ENCODE data around the gene TMUB2. TPM values are rescaled to one million over a fixed set of nuclear protein-coding genes. Genes with fewer than 3 reads are reported as not detected.
A peak's percentile ranks its signal among the peaks of the same experiment; 100 is the strongest.

Gene TMUB2
- total and polyA plus RNA-seq, 2 of the 13 experiments (the other 11 are each of a cell fraction or from before 2014, with no cell fraction given) = 26.9 to 50.8 TPM

DNA sequence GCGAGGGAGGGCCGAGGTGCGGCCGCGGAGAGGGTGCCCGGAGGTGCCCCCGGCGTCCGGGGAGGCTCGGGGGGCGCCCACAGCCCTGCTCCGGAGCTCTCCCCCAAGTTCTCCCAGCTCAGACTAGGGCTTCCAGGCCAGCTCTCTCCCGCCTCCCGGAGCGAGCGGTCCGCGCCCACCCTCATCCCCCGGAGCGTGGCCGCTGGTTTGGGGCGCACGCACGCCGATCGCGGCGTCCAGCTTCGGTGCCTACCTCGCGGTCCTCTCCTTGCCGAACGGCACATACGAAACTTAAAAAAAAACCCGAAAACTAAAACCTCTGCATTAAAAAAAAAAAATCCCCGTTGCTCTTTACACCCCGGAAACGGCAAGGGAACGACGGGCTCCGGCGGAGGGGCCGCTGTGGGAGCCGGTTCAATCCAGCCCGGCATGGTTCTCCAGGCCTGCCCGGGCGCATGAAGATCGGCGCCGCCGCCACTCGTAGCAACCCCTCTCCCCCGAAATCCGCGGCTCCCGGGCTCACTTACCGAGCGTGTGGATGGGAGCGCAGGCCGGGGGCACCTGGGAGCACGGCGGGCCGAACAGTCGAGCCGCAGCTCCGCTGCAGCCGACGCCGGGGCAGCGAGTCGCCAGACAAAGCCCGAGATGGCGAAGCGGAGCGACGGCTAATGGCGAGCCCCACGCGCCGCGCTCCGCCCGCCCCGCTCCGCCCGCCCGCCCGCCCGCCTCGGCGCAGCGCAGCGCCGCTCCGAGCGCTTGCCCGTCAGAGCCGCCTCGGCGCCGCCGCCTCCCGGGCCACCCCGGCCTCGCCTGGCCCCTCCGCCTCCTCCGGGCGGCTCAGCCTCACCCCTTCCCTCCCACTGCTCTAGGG is 33.7 kb downstream of the TMUB2 start (continued):
- TF ChIP-seq, protein P1, sequence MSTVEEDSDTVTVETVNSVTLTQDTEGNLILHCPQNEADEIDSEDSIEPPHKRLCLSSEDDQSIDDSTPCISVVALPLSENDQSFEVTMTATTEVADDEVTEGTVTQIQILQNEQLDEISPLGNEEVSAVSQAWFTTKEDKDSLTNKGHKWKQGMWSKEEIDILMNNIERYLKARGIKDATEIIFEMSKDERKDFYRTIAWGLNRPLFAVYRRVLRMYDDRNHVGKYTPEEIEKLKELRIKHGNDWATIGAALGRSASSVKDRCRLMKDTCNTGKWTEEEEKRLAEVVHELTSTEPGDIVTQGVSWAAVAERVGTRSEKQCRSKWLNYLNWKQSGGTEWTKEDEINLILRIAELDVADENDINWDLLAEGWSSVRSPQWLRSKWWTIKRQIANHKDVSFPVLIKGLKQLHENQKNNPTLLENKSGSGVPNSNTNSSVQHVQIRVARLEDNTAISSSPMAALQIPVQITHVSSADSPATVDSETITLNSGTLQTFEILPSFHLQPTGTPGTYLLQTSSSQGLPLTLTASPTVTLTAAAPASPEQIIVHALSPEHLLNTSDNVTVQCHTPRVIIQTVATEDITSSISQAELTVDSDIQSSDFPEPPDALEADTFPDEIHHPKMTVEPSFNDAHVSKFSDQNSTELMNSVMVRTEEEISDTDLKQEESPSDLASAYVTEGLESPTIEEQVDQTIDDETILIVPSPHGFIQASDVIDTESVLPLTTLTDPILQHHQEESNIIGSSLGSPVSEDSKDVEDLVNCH (CRISPR knock-in tag; IDR thresholded peaks at IDR 0.05) = no peak
- TF ChIP-seq POLR2A (IDR thresholded peaks at IDR 0.05; ENCODE audit: insufficient read depth in 1 of 2, low read depth in 2 of 2, low read length in 2 of 2) (peak in 1 of 2 experiments; percentile 4; a peak in 3 of 4 replicates), KAT8 (CRISPR knock-in tag; IDR thresholded peaks at IDR 0.05) (no peak), FOXJ3 (CRISPR knock-in tag; IDR thresholded peaks at IDR 0.05; ENCODE audit: borderline replicate concordance) (0 out of 2 replicates have a peak, but pooled peaks have one; percentile 20), ADNP (CRISPR knock-in tag; IDR thresholded peaks at IDR 0.05) (0 out of 2 replicates have a peak, but pooled peaks have one; percentile 20), NFRKB (IDR thresholded peaks at IDR 0.05) (no peak), HNRNPK (IDR thresholded peaks at IDR 0.05; ENCODE audit: low read depth, low read length, poor library complexity, severe bottlenecking) (peak; percentile 8), GATAD2A (CRISPR knock-in tag; IDR thresholded peaks at IDR 0.05) (no peak), HOXA7 (CRISPR knock-in tag; IDR thresholded peaks at IDR 0.05) (no peak), PAWR (CRISPR knock-in tag; IDR thresholded peaks at IDR 0.05; ENCODE audit: borderline replicate concordance) (no peak), MLLT10 (CRISPR knock-in tag; IDR thresholded peaks at IDR 0.05) (no peak), ZFX (CRISPR knock-in tag; IDR thresholded peaks at IDR 0.05; ENCODE audit: low read depth) (peak; percentile 74), ARNT2 (CRISPR knock-in tag; IDR thresholded peaks at IDR 0.05; ENCODE audit: low read depth) (0 out of 2 replicates have a peak, but pooled peaks have one; percentile 5), POLR2AphosphoS2 (IDR thresholded peaks at IDR 0.05; ENCODE audit: low read depth, low read length) (no peak), NR2F1 (CRISPR knock-in tag; IDR thresholded peaks at IDR 0.05) (no peak), ZNF768 (CRISPR knock-in tag; IDR thresholded peaks at IDR 0.05) (no peak), PITX1 (CRISPR knock-in tag; IDR thresholded peaks at IDR 0.05) (peak; percentile 29; the same call in 1 of the 2 replicates), GZF1 (CRISPR knock-in tag; IDR thresholded peaks at IDR 0.05) (0 out of 2 replicates have a peak, but pooled peaks have one; percentile 20), ZNF816 (CRISPR knock-in tag; IDR thresholded peaks at IDR 0.05; ENCODE audit: borderline replicate concordance) (no peak), KDM5B (CRISPR knock-in tag; IDR thresholded peaks at IDR 0.05; ENCODE audit: borderline replicate concordance) (peak; percentile 86), HES4 (CRISPR knock-in tag; IDR thresholded peaks at IDR 0.05; ENCODE audit: borderline replicate concordance) (peak; percentile 88; the same call in 1 of the 2 replicates), MBNL3 (CRISPR knock-in tag; conservative IDR thresholded peaks at IDR 0.05) (no peak), ZNF563 (CRISPR knock-in tag; IDR thresholded peaks at IDR 0.05) (peak; percentile 4; the same call in 1 of the 2 replicates), ZFAT (CRISPR knock-in tag; conservative IDR thresholded peaks at IDR 0.05) (0 out of 2 replicates have a peak, but pooled peaks have one; percentile 45)
- TF ChIP-seq, protein P2, sequence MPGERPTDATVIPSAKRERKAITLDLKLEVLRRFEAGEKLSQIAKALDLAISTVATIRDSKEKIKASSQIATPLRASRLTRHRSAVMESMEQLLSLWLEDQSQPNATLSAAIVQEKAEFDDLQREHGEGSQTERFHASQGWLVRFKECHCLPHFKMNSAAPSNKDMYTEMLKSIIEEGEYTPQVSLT (CRISPR knock-in tag; IDR thresholded peaks at IDR 0.05; ENCODE audit: borderline replicate concordance, low read depth) = no peak
- TF ChIP-seq, protein P3, sequence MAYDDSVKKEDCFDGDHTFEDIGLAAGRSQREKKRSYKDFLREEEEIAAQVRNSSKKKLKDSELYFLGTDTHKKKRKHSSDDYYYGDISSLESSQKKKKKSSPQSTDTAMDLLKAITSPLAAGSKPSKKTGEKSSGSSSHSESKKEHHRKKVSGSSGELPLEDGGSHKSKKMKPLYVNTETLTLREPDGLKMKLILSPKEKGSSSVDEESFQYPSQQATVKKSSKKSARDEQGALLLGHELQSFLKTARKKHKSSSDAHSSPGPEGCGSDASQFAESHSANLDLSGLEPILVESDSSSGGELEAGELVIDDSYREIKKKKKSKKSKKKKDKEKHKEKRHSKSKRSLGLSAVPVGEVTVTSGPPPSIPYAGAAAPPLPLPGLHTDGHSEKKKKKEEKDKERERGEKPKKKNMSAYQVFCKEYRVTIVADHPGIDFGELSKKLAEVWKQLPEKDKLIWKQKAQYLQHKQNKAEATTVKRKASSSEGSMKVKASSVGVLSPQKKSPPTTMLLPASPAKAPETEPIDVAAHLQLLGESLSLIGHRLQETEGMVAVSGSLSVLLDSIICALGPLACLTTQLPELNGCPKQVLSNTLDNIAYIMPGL (CRISPR knock-in tag; IDR thresholded peaks at IDR 0.05; ENCODE audit: borderline replicate concordance in 1 of 2, low read depth in 1 of 2) = 0 out of 4 replicates have a peak, but pooled peaks of 1 of the 2 experiments have one; percentile 45

Measured in HepG2 (cell line).